Keratinocyte (primary cell): ENCODE data around the gene ELMO2. TPM values are rescaled to one million over a fixed set of nuclear protein-coding genes. Genes with fewer than 3 reads are reported as not detected.

Experiments
- DNase-seq: peaks from one replicate; pipeline ENCODE4 v3.0.0-alpha.2; 2011; ENCODE audit warnings: low read depth, missing footprints, low spot score
- FAIRE-seq: peaks from 2 replicates; lab custom pipeline; 2011; peaks lifted over from hg19 to GRCh38; lab: Jason Lieb, UNC
- H2AFZ ChIP-seq: 2 replicates; pipeline ENCODE4 v1.6.0; 2012; ENCODE audit warnings: low read length, control low read depth, inconsistent platforms; ENCODE audit not compliant: control insufficient read depth
- H3K27ac ChIP-seq: 2 replicates; pipeline ENCODE4 v1.5.1; 2011; ENCODE audit warnings: low read length; ENCODE audit not compliant: control insufficient read depth, insufficient read depth
- H3K27me3 ChIP-seq: 3 replicates; pipeline ENCODE4 v1.6.0; 2011; ENCODE audit warnings: low read length; ENCODE audit not compliant: control insufficient read depth, insufficient read depth; ENCODE audit errors: extremely low read depth
- H3K36me3 ChIP-seq, 2 experiments: 2 replicates in 1 of 2; 3 replicates in 1 of 2; pipeline ENCODE4 v1.5.1; 2011; ENCODE audit warnings: low read length in 2 of 2, mild to moderate bottlenecking in 1 of 2; ENCODE audit not compliant: control insufficient read depth in 2 of 2, insufficient read depth in 2 of 2; ENCODE audit errors: extremely low read depth in 1 of 2
- H3K4me1 ChIP-seq: 3 replicates; pipeline ENCODE4 v1.5.1; 2011; ENCODE audit warnings: low read length; ENCODE audit not compliant: control insufficient read depth, insufficient read depth; ENCODE audit errors: extremely low read depth
- H3K4me2 ChIP-seq: 3 replicates; pipeline ENCODE4 v1.6.0; 2011; ENCODE audit warnings: low read depth, low read length; ENCODE audit not compliant: control insufficient read depth, insufficient read depth; ENCODE audit errors: extremely low read depth
- H3K4me3 ChIP-seq, 3 experiments: fragments of 200-600 bp in 1 of 3; sonication (generic) in 1 of 3; 2 replicates in 2 of 3; 3 replicates in 1 of 3; pipeline ENCODE4 v1.5.1; 2011 to 2016; ENCODE audit warnings: low read length in 3 of 3, mild to moderate bottlenecking in 3 of 3, control low read depth in 2 of 3, inconsistent platforms in 1 of 3, low read depth in 1 of 3, mixed read lengths in 1 of 3, mixed run types in 1 of 3, moderate library complexity in 1 of 3; ENCODE audit not compliant: control insufficient read depth in 2 of 3, insufficient read depth in 2 of 3; ENCODE audit errors: extremely low read depth in 1 of 3
- H3K79me2 ChIP-seq: 2 replicates; pipeline ENCODE4 v1.6.0; 2012; ENCODE audit warnings: low read length; ENCODE audit not compliant: control insufficient read depth, insufficient read depth
- H3K9ac ChIP-seq: 3 replicates; pipeline ENCODE4 v1.6.0; 2011; ENCODE audit warnings: low read length; ENCODE audit not compliant: control insufficient read depth, insufficient read depth; ENCODE audit errors: extremely low read depth
- H3K9me1 ChIP-seq: 3 replicates; pipeline ENCODE4 v1.6.0; 2011; ENCODE audit warnings: low read length; ENCODE audit not compliant: control insufficient read depth, insufficient read depth; ENCODE audit errors: extremely low read depth
- H3K9me3 ChIP-seq: 2 replicates; pipeline ENCODE4 v1.5.1; 2012; ENCODE audit warnings: low read depth, low read length; ENCODE audit not compliant: control insufficient read depth
- H4K20me1 ChIP-seq: 3 replicates; pipeline ENCODE4 v1.6.0; 2011; ENCODE audit warnings: low read length; ENCODE audit not compliant: control insufficient read depth, insufficient read depth; ENCODE audit errors: extremely low read depth
- CTCF ChIP-seq, 3 experiments: IDR thresholded peaks in 1 of 3; conservative IDR thresholded peaks in 1 of 3; optimal IDR thresholded peaks in 1 of 3; 2 replicates in 2 of 3; 3 replicates in 1 of 3; pipeline versions ENCODE3 to v1.5.1; 2011; ENCODE audit warnings: low read length in 3 of 3, mild to moderate bottlenecking in 3 of 3, moderate library complexity in 2 of 3, control low read depth in 1 of 3, inconsistent platforms in 1 of 3; ENCODE audit not compliant: insufficient read depth in 2 of 3; ENCODE audit errors: extremely low read depth in 1 of 3
- EZH2 ChIP-seq: IDR thresholded peaks from one replicate; pipeline ENCODE4 v1.6.1; 2012; ENCODE audit warnings: inconsistent platforms, mild to moderate bottlenecking, low read length, moderate library complexity
- dilution Hi-C: fragments of 300-500 bp; cut with MboI; formaldehyde crosslinking; loops from one replicate; pipeline ENCODE4 v1.7.0; 2020; ENCODE audit warnings: low sequenced_read_pairs; ENCODE audit not compliant: extremely low pct_ligation_motif_present
- polyA plus RNA-seq, 5 experiments: library from polyadenylated mRNA; depleted of rRNA in 3 of 5; stranded (reverse) in 3 of 5; stranded (forward) in 1 of 5; unstranded in 1 of 5; fragments of >200 nt; gene quantifications; 1 replicate in 1 of 5; 2 replicates in 3 of 5; 3 replicates in 1 of 5; pipeline versions ENCODE4 v1.2.1 to v1.2.3, GENCODE V29; 2011 to 2012; ENCODE audit warnings: missing spikeins in 2 of 5, low read depth in 1 of 5, low replicate concordance in 1 of 5

The ELMO2 gene
- polyA plus RNA-seq, 1 donor (not counting 4 experiments of a cell fraction or from before 2014, with no cell fraction given): 28.5 TPM

GRCh38 chr20:46408281-46408731 is 1.9 kb upstream of the ELMO2 start:
- no peak for TF ChIP-seq EZH2
- TF ChIP-seq CTCF (optimal IDR thresholded peaks at IDR 0.05 in 1 of 3, IDR thresholded peaks at IDR 0.05 in 1 of 3, conservative IDR thresholded peaks at IDR 0.05 in 1 of 3; ENCODE audit: extremely low read depth in 1 of 3, insufficient read depth in 2 of 3, low read length in 3 of 3): no peak
- peaks cover 18% of the 10 kb centered on the region for H3K4me1 ChIP-seq
- dilution Hi-C loops: no loop called here
- no peak overlapping the region for H2AFZ ChIP-seq
- H3K9me1 ChIP-seq: no peaks in the 10 kb centered on the region
- no peaks in the 10 kb centered on the region for H3K36me3 ChIP-seq
- no peaks in the 10 kb centered on the region for H4K20me1 ChIP-seq
- H3K4me2 ChIP-seq: no peak overlapping the region
- H3K9ac ChIP-seq: no peak overlapping the region
- peaks cover 19% of the 10 kb centered on the region for H3K79me2 ChIP-seq
- H3K27ac ChIP-seq: no peak overlapping the region
- H3K4me3 ChIP-seq: no peak overlapping the region
- DNase-seq (no peak), FAIRE-seq (no peak)
- H3K27me3 ChIP-seq: peaks cover 5% of the 10 kb centered on the region
- no peaks in the 10 kb centered on the region for H3K9me3 ChIP-seq

- Histone ChIP-seq H3K4me1 (peaks cover 18% of the 10 kb centered on the region), H4K20me1 (no peaks in the 10 kb centered on the region), H3K9me1 (no peaks in the 10 kb centered on the region), H3K4me2 (no peak overlapping the region), H3K79me2 (peaks cover 25% of the 10 kb centered on the region), H2AFZ (no peak overlapping the region), H3K36me3 (no peaks in the 10 kb centered on the region), H3K4me3 (no peak overlapping the region), H3K9me3 (no peaks in the 10 kb centered on the region), H3K27ac (no peak overlapping the region), H3K9ac (no peak overlapping the region), H3K27me3 (peaks cover 5% of the 10 kb centered on the region)
- FAIRE-seq (no peak), DNase-seq (no peak)
- TF ChIP-seq CTCF (optimal IDR thresholded peaks at IDR 0.05 in 1 of 3, IDR thresholded peaks at IDR 0.05 in 1 of 3, conservative IDR thresholded peaks at IDR 0.05 in 1 of 3; ENCODE audit: extremely low read depth in 1 of 3, insufficient read depth in 2 of 3, low read length in 3 of 3): no peak
- TF ChIP-seq EZH2: no peak
- dilution Hi-C loops: no loop called here
Observed at GRCh38 chr20:46407671-46407996, 1.2 kb upstream of the ELMO2 start.
